AG04450 (cell line): ENCODE data around the gene TGFB3. TPM values are rescaled to one million over a fixed set of nuclear protein-coding genes. Genes with fewer than 3 reads are reported as not detected.

Experiments
- CTCF ChIA-PET: fragments of 300-600, 350-600 bp; formaldehyde crosslinking; extraction: SDS; loops from one replicate; lab custom pipeline; 2022; ENCODE audit warnings: antibody characterized with exemption, inconsistent platforms; lab: Charles Lee
- POLR2A ChIA-PET: fragments of 350-600 bp; formaldehyde crosslinking; extraction: SDS; loops from one replicate; lab custom pipeline; 2021; ENCODE audit warnings: antibody characterized with exemption, inconsistent platforms; lab: Yijun Ruan, JAX
- DNase-seq: peaks from one replicate; pipeline ENCODE4 v3.0.0-alpha.2; 2011; ENCODE audit warnings: low read depth, low spot score
- H3K27ac ChIP-seq: one replicate; pipeline ENCODE4 v1.5.1; 2012; ENCODE audit warnings: low read depth, low read length, control low read depth
- H3K27me3 ChIP-seq: one replicate; pipeline ENCODE4 v1.6.0; 2012; ENCODE audit warnings: low read length; ENCODE audit not compliant: control insufficient read depth, insufficient read depth
- H3K4me3 ChIP-seq: 2 replicates; pipeline ENCODE4 v1.5.1; 2011; ENCODE audit warnings: mild to moderate bottlenecking, low read depth, low read length, control low read depth
- H3K9me3 ChIP-seq: 2 replicates; pipeline ENCODE4 v1.5.1; 2012; ENCODE audit warnings: low read length; ENCODE audit not compliant: control insufficient read depth, insufficient read depth
- polyA plus RNA-seq: library from polyadenylated mRNA; depleted of rRNA; stranded (reverse); fragments of >200 nt; gene quantifications from 2 replicates; pipeline ENCODE4 v1.2.3, GENCODE V29; 2011
- TF ChIP-seq, protein P1 (sequence below): IDR thresholded peaks from 2 replicates; pipeline ENCODE4 v1.5.1; 2011; ENCODE audit warnings: low read depth, low read length, control low read depth, inconsistent platforms

TGFB3 gene
- polyA plus RNA-seq, 1 experiment, result 3.6 TPM

DNA sequence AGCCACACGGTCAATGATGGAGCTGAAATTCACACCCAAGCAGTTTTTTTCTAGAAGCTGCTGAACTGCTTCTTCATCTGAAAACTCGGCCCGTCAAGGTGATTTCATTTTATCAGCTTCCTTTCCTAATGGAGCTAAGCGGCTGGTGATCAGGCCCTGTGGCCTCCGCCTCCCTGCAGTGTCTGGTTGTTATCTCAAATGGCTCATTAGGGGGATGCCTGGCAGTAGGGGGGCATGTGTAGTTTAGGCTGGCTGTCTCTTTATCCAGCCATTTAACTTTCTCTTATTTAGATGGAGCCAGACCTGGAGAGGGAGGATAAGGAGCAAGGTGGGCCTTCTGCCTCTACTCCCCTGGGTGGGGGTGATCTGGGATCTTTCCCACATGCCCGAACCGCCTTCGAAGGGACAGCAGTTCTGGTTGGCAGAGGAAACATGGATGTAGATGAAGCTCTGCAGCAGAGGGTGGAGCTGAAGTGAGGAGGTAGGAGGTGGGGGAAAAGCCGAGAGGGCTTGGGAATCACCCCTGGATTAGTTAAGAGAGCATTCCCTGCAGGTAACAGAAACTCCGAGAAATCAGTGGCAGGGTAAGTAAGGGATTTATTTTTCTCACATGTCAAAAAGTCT is 64.4 kb downstream of the TGFB3 start:
- no peaks in the 10 kb centered on the region for H3K9me3 ChIP-seq
- H3K27ac ChIP-seq, result no peak overlapping the region
- TF ChIP-seq, protein P1, sequence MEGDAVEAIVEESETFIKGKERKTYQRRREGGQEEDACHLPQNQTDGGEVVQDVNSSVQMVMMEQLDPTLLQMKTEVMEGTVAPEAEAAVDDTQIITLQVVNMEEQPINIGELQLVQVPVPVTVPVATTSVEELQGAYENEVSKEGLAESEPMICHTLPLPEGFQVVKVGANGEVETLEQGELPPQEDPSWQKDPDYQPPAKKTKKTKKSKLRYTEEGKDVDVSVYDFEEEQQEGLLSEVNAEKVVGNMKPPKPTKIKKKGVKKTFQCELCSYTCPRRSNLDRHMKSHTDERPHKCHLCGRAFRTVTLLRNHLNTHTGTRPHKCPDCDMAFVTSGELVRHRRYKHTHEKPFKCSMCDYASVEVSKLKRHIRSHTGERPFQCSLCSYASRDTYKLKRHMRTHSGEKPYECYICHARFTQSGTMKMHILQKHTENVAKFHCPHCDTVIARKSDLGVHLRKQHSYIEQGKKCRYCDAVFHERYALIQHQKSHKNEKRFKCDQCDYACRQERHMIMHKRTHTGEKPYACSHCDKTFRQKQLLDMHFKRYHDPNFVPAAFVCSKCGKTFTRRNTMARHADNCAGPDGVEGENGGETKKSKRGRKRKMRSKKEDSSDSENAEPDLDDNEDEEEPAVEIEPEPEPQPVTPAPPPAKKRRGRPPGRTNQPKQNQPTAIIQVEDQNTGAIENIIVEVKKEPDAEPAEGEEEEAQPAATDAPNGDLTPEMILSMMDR, result no peak
- no peak overlapping the region for H3K4me3 ChIP-seq
- no peaks in the 10 kb centered on the region for H3K27me3 ChIP-seq
- no peak for DNase-seq
- ChIA-PET CTCF (interaction anchor here (2.0 to 4.7 kb wide), 2 partner anchors 11 to 123 kb away, joined by 4 to 46 read pairs; no protein-coding TSS in a partner anchor), POLR2A (no interaction called here)

DNA sequence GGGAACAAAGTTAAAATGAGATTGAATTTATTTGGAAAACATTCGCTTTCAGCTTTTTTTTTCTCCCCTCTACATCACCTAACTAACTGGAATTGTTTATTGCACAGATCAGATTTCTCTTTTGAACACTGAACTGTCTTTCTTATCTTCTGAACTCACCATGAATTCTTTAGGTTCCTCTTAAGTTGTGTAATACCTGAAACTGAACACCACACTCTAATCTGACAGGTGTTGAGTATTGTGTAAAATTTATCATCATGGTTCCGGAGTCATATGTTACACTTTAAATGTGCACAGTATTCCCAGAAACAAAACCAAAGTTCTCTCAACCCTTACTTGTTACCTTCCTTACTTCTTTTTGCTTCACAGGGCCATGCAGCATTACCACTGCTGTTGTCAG is 66.8 kb downstream of the TGFB3 start:
- no peak overlapping the region for H3K27ac ChIP-seq
- H3K27me3 ChIP-seq, result no peaks in the 10 kb centered on the region
- H3K4me3 ChIP-seq, result no peak overlapping the region
- no peaks in the 10 kb centered on the region for H3K9me3 ChIP-seq
- TF ChIP-seq, protein P1, result no peak
- POLR2A ChIA-PET, result interaction anchor here (0.7 kb wide), 1 partner anchor 14 kb away, joined by 9 read pairs; no protein-coding TSS in a partner anchor
- CTCF ChIA-PET, result interaction anchor here (0.9 kb wide), 1 partner anchor 9 kb away, joined by 3 read pairs; no protein-coding TSS in a partner anchor
- no peak for DNase-seq

DNA sequence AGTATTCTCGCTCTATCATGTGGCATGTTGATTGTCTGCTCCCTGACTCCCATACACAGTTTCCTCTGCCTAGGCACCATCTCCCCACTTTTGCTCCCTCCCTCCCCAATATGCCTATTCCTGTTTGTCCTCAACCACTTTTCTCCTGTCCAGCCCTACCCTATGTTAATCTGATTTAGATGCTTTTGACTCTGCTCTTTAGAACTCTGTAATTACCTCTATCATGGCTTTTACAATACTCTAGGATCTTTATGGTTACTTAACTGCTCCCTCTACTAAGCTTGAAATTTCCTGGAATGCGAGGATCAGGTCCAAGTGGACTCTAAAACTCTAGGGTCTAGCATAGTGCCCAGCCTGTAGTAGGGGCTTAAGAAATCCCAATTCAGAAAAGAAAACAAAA is 68.6 kb downstream of the TGFB3 start:
- Histone ChIP-seq H3K9me3 (no peaks in the 10 kb centered on the region), H3K27ac (no peak overlapping the region), H3K4me3 (no peak overlapping the region), H3K27me3 (no peaks in the 10 kb centered on the region)
- TF ChIP-seq, protein P1, result no peak
- ChIA-PET CTCF (interaction anchor here (0.7 to 1.9 kb wide), 3 partner anchors 29 to 70 kb away, joined by 3 to 8 read pairs (median 8); no protein-coding TSS in a partner anchor), POLR2A (no interaction called here)
- DNase-seq, result no peak

DNA sequence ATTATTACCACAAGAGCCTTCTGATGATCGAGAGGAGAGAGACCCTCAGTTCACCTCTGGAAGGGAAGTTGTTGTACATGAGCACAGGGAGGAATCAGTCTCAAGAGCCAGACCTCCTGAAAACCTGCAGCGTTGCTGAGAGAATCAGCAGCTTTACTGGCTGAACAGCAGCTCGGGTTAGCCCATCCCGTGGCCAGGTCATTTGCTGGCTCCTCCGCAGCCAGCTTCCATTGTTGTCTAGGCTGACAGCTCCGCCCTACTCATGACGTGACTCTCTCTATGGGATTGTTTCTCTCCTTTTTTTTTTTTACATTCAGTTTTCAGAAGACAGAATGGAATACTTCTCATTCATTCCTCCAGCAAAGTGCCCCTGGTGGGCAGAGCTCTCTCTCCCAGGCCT is 69.9 kb downstream of the TGFB3 start:
- Histone ChIP-seq H3K4me3 (no peak overlapping the region), H3K27me3 (no peaks in the 10 kb centered on the region), H3K27ac (no peak overlapping the region), H3K9me3 (no peaks in the 10 kb centered on the region)
- no peak for DNase-seq
- ChIA-PET POLR2A (no interaction called here), CTCF (interaction anchor here (0.6 to 1.9 kb wide), 5 partner anchors 28 to 213 kb away, joined by 3 to 8 read pairs (median 3); no protein-coding TSS in a partner anchor)
- TF ChIP-seq, protein P1, result no peak

DNA sequence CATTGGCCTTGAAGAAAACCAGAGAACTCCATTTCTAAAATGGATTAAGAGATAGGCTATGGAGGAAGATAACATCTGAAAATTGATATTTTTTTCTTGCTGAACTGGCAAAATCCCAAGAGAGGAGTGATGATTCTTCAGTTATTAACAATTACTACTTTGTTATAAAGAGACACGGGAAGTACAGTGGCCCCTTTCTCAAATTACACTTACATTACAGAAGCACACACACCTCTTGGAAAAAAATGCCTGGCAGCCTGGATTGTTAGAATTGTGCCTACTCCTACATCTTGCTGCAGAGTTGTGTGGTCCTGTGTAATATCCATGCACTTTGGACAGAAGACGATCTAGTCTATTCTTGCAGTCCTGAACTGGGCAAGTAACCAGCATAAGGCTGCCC is 71.7 kb downstream of the TGFB3 start:
- CTCF ChIA-PET, result interaction anchor here (1.2 kb wide), 1 partner anchor 199 kb away, joined by 3 read pairs; no protein-coding TSS in a partner anchor
- POLR2A ChIA-PET, result no interaction called here
- H3K27ac ChIP-seq, result no peak overlapping the region

More for the DNA sequence above, 71.7 kb downstream of the TGFB3 start:
- Histone ChIP-seq H3K9me3 (no peaks in the 10 kb centered on the region), H3K27me3 (no peaks in the 10 kb centered on the region), H3K4me3 (no peak overlapping the region)
- TF ChIP-seq, protein P1, result no peak
- no peak for DNase-seq
